Measurements from ENCODE around the gene PCYT1B. TPM values are rescaled to one million over a fixed set of nuclear protein-coding genes. Genes with fewer than 3 reads are reported as not detected.

Gene PCYT1B
- total RNA-seq, 4 donors from 2014 or later, result 0.16 TPM; not detected in 3

GRCh38 chrX:24646006-24646405 lies 1.1 kb downstream of the PCYT1B start:
- intact Hi-C loops (cut with DNase I; ENCODE audit: low total_unique reads) (no loop called here), in situ Hi-C loops (cut with MboI; ENCODE audit: low pct_ligation_motif_present in 1 of 4, low pct_unique_long_range_greater_than_20kb in 1 of 4, low sequenced_read_pairs in 3 of 4) (no loop called here)
- TF ChIP-seq POLR2AphosphoS5 (IDR thresholded peaks at IDR 0.05) (no peak), EP300 (IDR thresholded peaks at IDR 0.05; ENCODE audit: low read depth) (no peak), POLR2A (IDR thresholded peaks at IDR 0.05) (no peak), CTCF (IDR thresholded peaks at IDR 0.05) (no peak)
- Histone ChIP-seq H3K27ac (no peak overlapping the region), H3K9me3 (no peaks in the 10 kb centered on the region), H3K4me1 (peaks cover 0 to 3% (median 0%) of the 10 kb centered on the region in 4 donors), H3K4me3 (peak overlapping the region in 1 of 4 donors; percentile 31), H3K27me3 (no peaks in the 10 kb centered on the region), H3K36me3 (no peaks in the 10 kb centered on the region)
- no peak for DNase-seq
- WGBS, 2 donors (ENCODE audit: low coverage in 1 of 2), result 59% methylated on average over 10 of the region's 10 CpGs; no CpG with 5 or more reads in 1 of the 2 donors

GRCh38 chrX:24643116-24643515 lies 4.0 kb downstream of the PCYT1B start:
- in situ Hi-C loops (cut with MboI; ENCODE audit: low pct_ligation_motif_present in 1 of 4, low pct_unique_long_range_greater_than_20kb in 1 of 4, low sequenced_read_pairs in 3 of 4) (no loop called here), intact Hi-C loops (cut with DNase I; ENCODE audit: low total_unique reads) (no loop called here)
- DNase-seq, result no peak
- Histone ChIP-seq H3K36me3 (no peaks in the 10 kb centered on the region), H3K4me3 (no peak overlapping the region), H3K4me1 (peaks cover 0 to 3% (median 0%) of the 10 kb centered on the region in 4 donors), H3K9me3 (no peaks in the 10 kb centered on the region), H3K27ac (no peak overlapping the region), H3K27me3 (no peaks in the 10 kb centered on the region)
- no peak for TF ChIP-seq POLR2A (IDR thresholded peaks at IDR 0.05)
- TF ChIP-seq POLR2AphosphoS5 (IDR thresholded peaks at IDR 0.05), result no peak
- TF ChIP-seq CTCF (IDR thresholded peaks at IDR 0.05), result no peak
- TF ChIP-seq EP300 (IDR thresholded peaks at IDR 0.05; ENCODE audit: low read depth), result no peak

GRCh38 chrX:24629701-24630100 lies 17.4 kb downstream of the PCYT1B start:
- no peak for DNase-seq
- H3K27ac ChIP-seq, result no peak overlapping the region
- H3K9me3 ChIP-seq, result no peaks in the 10 kb centered on the region
- WGBS, 2 donors (ENCODE audit: low coverage in 1 of 2), result 73% methylated on average over 1 of the region's 1 CpG; no CpG with 5 or more reads in 1 of the 2 donors
- TF ChIP-seq CTCF (IDR thresholded peaks at IDR 0.05), result no peak
- TF ChIP-seq POLR2AphosphoS5 (IDR thresholded peaks at IDR 0.05), result no peak
- no peak for TF ChIP-seq EP300 (IDR thresholded peaks at IDR 0.05; ENCODE audit: low read depth)
- no peak for TF ChIP-seq POLR2A (IDR thresholded peaks at IDR 0.05)
- no peak overlapping the region for H3K4me3 ChIP-seq
- in situ Hi-C loops (cut with MboI; ENCODE audit: low pct_ligation_motif_present in 1 of 4, low pct_unique_long_range_greater_than_20kb in 1 of 4, low sequenced_read_pairs in 3 of 4) (no loop called here), intact Hi-C loops (cut with DNase I; ENCODE audit: low total_unique reads) (no loop called here)
- no peaks in the 10 kb centered on the region for H3K4me1 ChIP-seq
- no peaks in the 10 kb centered on the region for H3K36me3 ChIP-seq
- H3K27me3 ChIP-seq, result no peaks in the 10 kb centered on the region

- Histone ChIP-seq H3K36me3 (no peaks in the 10 kb centered on the region), H3K4me1 (no peaks in the 10 kb centered on the region), H3K4me3 (no peak overlapping the region), H3K27ac (no peak overlapping the region), H3K9me3 (no peaks in the 10 kb centered on the region), H3K27me3 (no peaks in the 10 kb centered on the region)
- no peak for TF ChIP-seq CTCF (IDR thresholded peaks at IDR 0.05)
- no peak for TF ChIP-seq EP300 (IDR thresholded peaks at IDR 0.05; ENCODE audit: low read depth)
- TF ChIP-seq POLR2A (IDR thresholded peaks at IDR 0.05), result no peak
- no peak for TF ChIP-seq POLR2AphosphoS5 (IDR thresholded peaks at IDR 0.05)
- in situ Hi-C loops (cut with MboI; ENCODE audit: low pct_ligation_motif_present in 1 of 4, low pct_unique_long_range_greater_than_20kb in 1 of 4, low sequenced_read_pairs in 3 of 4) (no loop called here), intact Hi-C loops (cut with DNase I; ENCODE audit: low total_unique reads) (no loop called here)
- DNase-seq, result no peak
- WGBS, 2 donors (ENCODE audit: low coverage in 1 of 2), result 49% methylated on average over 5 of the region's 5 CpGs; no CpG with 5 or more reads in 1 of the 2 donors
Observed at GRCh38 chrX:24619647-24620046, 27.5 kb downstream of the PCYT1B start.

Measured in transverse colon (tissue), 4 donors.